ENCODE results near the gene RNASEH2C. TPM values are rescaled to one million over a fixed set of nuclear protein-coding genes. Genes with fewer than 3 reads are reported as not detected.
A peak's percentile ranks its signal among the peaks of the same experiment; 100 is the strongest.
"Not testable (repeated sequence)": the region's sequence is repeated elsewhere in the genome, so short reads cannot be mapped to it uniquely, and the experiment has no call there.

RNASEH2C gene
- total RNA-seq, 1 experiment from 2014 or later, result 107 TPM

DNA sequence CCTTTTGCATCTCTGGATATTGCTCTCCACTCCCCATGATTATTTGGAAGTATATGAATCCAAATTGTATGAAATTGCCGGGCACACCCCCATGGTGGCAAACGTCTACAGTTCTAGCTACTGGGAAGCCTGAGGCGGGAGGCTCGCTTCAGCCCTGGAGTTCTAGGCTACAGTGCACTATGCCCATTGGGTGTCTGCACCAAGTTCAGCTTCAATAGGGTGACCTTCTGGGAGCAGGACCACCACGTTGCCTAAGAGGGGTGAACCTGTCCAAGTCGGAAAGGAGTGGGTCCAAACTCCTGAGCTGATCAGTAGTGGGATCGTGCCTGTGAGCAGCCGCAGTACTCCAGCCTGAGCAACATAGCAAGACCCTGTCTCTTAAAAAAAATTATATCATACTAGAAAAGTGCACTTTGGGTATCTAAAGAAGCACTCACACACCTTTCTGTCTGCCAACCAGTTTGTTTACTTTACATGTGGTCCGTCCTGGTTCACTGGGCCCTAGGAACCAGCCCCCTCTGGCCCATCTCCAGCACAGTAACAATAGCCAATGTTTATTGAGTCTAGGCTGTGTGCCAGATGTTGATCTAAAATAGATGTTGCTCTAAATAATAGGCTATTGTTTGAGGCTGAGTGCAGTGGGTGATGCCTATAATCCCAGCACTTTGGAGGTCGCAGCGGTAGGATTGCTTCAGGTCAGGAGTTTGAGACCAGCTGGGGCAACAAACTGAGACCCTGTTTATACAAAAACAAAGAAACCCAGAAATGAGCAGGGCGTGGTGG, 24.9 kb downstream of the RNASEH2C start:
- BruUV-seq (replicated peaks), result no TSS peak
- in situ Hi-C loops (cut with HindIII; ENCODE audit: low pct_unique_long_range_greater_than_20kb, low sequenced_read_pairs) (no loop called here), intact Hi-C loops (cut with micrococcal nuclease; ENCODE audit: unreplicated experiment) (no loop called here)
- peak; percentile 47; the same call in 1 of the 2 replicates for ATAC-seq
- CTCF ChIA-PET, result no interaction called here
- Histone ChIP-seq H3K36me3 (ENCODE audit: control insufficient read depth, insufficient read depth, low read length) (no peaks in the 10 kb centered on the region), H3K27ac (ENCODE audit: low read length) (no peak overlapping the region), H3K4me3 (ENCODE audit: low read depth in 2 of 2, low read length in 2 of 2) (no peak overlapping the region), H3K9me3 (ENCODE audit: control insufficient read depth, insufficient read depth, low read depth, low read length) (no peaks in the 10 kb centered on the region), H3K4me1 (ENCODE audit: control insufficient read depth, insufficient read depth, low read length) (peaks cover 11% of the 10 kb centered on the region), H3K27me3 (ENCODE audit: control insufficient read depth, insufficient read depth, low read length) (no peaks in the 10 kb centered on the region)
- DNase-seq (ENCODE audit: low read depth, low spot score), result no peak
- TF ChIP-seq TCF7L2 (IDR thresholded peaks at IDR 0.05; ENCODE audit: low read depth, low read length), result no peak
- POLR2A ChIA-PET, result interaction anchor here (0.6 to 0.7 kb wide), 2 partner anchors 199 to 489 kb away, joined by 3 to 13 read pairs; no protein-coding TSS in a partner anchor

DNA sequence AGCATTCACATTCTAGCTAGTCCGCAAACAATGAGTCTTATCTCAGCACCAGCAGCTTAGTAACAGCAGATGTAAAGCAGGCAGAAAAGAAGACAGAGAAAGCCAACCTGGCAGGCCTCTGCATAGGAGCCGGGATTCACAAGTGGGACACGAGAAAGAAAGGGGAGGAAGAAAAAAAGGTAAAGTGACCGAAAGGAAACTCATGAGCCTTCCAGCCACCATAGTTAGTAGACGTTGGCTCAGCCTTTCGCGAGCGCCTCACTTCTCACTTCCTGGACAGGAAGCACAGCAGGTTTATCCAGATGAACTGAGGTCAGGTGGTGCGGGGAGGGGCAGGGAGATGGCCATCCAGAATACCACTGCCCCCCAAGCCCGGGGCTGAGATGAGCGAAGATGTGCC, 28.2 kb downstream of the RNASEH2C start:
- ChIA-PET POLR2A (interaction anchor here (0.7 kb wide), 1 partner anchor 13 kb away, joined by 7 read pairs; no protein-coding TSS in a partner anchor), CTCF (no interaction called here)
- in situ Hi-C loops (cut with HindIII; ENCODE audit: low pct_unique_long_range_greater_than_20kb, low sequenced_read_pairs) (no loop called here), intact Hi-C loops (cut with micrococcal nuclease; ENCODE audit: unreplicated experiment) (no loop called here)
- no peaks in the 10 kb centered on the region for H3K9me3 ChIP-seq (ENCODE audit: control insufficient read depth, insufficient read depth, low read depth, low read length)
- TF ChIP-seq SIN3A (IDR thresholded peaks at IDR 0.05; ENCODE audit: borderline replicate concordance, insufficient read depth, low read depth, low read length) (no peak), POLR2AphosphoS5 (IDR thresholded peaks at IDR 0.05; ENCODE audit: low read depth, low read length) (no peak), TCF7L2 (IDR thresholded peaks at IDR 0.05; ENCODE audit: low read depth, low read length) (no peak)
- TF ChIP-seq, protein P1, sequence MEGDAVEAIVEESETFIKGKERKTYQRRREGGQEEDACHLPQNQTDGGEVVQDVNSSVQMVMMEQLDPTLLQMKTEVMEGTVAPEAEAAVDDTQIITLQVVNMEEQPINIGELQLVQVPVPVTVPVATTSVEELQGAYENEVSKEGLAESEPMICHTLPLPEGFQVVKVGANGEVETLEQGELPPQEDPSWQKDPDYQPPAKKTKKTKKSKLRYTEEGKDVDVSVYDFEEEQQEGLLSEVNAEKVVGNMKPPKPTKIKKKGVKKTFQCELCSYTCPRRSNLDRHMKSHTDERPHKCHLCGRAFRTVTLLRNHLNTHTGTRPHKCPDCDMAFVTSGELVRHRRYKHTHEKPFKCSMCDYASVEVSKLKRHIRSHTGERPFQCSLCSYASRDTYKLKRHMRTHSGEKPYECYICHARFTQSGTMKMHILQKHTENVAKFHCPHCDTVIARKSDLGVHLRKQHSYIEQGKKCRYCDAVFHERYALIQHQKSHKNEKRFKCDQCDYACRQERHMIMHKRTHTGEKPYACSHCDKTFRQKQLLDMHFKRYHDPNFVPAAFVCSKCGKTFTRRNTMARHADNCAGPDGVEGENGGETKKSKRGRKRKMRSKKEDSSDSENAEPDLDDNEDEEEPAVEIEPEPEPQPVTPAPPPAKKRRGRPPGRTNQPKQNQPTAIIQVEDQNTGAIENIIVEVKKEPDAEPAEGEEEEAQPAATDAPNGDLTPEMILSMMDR (IDR thresholded peaks at IDR 0.05), result no peak
- ATAC-seq (no peak), DNase-seq (ENCODE audit: low read depth, low spot score) (no peak)
- H3K27me3 ChIP-seq (ENCODE audit: control insufficient read depth, insufficient read depth, low read length), result no peaks in the 10 kb centered on the region
- H3K4me3 ChIP-seq (ENCODE audit: low read depth in 2 of 2, low read length in 2 of 2), result no peak overlapping the region
- H3K36me3 ChIP-seq (ENCODE audit: control insufficient read depth, insufficient read depth, low read length), result no peaks in the 10 kb centered on the region
- H3K27ac ChIP-seq (ENCODE audit: low read length), result no peak overlapping the region
- BruUV-seq (replicated peaks), result no TSS peak
- H3K4me1 ChIP-seq (ENCODE audit: control insufficient read depth, insufficient read depth, low read length), result peaks cover 11% of the 10 kb centered on the region

DNA sequence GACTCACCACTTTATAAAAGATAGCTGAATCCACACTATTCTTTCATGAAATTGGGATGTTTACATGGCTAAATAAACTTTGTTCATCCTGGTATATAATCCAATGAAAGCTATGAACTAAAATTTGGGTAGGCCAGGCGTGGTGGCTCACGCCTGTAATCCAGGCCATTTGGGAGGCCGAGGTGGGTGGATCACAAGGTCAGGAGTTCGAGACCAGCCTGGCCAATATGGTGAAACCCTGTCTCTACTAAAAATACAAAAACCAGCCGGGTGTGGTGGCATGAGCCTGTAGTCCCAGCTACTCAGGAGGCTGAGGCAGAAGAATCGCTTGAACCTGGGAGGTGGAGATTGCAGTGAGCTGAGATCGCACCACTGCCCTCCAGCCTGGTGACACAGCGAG, 28.8 kb downstream of the RNASEH2C start:
- ATAC-seq; intact Hi-C loops (cut with micrococcal nuclease; ENCODE audit: unreplicated experiment): not testable (repeated sequence)

DNA sequence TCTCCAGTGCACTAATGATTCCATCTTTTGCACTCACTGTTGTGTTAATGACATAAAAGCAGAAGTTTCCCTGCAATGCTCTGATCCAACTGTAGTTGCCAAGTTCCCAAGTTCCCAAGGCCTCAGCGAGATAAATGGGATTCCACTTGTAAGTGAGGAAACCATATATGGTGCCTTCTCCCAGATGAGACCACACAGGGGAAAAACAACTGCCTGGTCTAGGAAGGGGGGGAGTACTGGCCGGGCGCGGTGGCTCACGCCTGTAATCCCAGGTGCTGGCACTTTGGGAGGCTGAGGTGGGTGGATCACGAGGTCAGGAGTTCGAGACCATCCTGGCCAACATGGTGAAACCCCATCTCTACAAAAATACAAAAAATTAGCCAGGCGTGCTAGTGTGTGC, 34.6 kb downstream of the RNASEH2C start:
- in situ Hi-C loops (cut with HindIII; ENCODE audit: low pct_unique_long_range_greater_than_20kb, low sequenced_read_pairs), result no loop called here
- intact Hi-C loops (cut with micrococcal nuclease; ENCODE audit: unreplicated experiment), result no loop called here
- Histone ChIP-seq H3K36me3 (ENCODE audit: control insufficient read depth, insufficient read depth, low read length) (no peaks in the 10 kb centered on the region), H3K9me3 (ENCODE audit: control insufficient read depth, insufficient read depth, low read depth, low read length) (no peaks in the 10 kb centered on the region), H3K27ac (ENCODE audit: low read length) (no peak overlapping the region), H3K4me3 (ENCODE audit: low read depth in 2 of 2, low read length in 2 of 2) (no peak overlapping the region), H3K4me1 (ENCODE audit: control insufficient read depth, insufficient read depth, low read length) (no peaks in the 10 kb centered on the region), H3K27me3 (ENCODE audit: control insufficient read depth, insufficient read depth, low read length) (no peaks in the 10 kb centered on the region)
- no TSS peak for BruUV-seq (replicated peaks)
- no peak for TF ChIP-seq SIN3A (IDR thresholded peaks at IDR 0.05; ENCODE audit: borderline replicate concordance, insufficient read depth, low read depth, low read length)
- no peak for TF ChIP-seq TCF7L2 (IDR thresholded peaks at IDR 0.05; ENCODE audit: low read depth, low read length)
- TF ChIP-seq, protein P1 (IDR thresholded peaks at IDR 0.05), result no peak
- TF ChIP-seq, protein P2, sequence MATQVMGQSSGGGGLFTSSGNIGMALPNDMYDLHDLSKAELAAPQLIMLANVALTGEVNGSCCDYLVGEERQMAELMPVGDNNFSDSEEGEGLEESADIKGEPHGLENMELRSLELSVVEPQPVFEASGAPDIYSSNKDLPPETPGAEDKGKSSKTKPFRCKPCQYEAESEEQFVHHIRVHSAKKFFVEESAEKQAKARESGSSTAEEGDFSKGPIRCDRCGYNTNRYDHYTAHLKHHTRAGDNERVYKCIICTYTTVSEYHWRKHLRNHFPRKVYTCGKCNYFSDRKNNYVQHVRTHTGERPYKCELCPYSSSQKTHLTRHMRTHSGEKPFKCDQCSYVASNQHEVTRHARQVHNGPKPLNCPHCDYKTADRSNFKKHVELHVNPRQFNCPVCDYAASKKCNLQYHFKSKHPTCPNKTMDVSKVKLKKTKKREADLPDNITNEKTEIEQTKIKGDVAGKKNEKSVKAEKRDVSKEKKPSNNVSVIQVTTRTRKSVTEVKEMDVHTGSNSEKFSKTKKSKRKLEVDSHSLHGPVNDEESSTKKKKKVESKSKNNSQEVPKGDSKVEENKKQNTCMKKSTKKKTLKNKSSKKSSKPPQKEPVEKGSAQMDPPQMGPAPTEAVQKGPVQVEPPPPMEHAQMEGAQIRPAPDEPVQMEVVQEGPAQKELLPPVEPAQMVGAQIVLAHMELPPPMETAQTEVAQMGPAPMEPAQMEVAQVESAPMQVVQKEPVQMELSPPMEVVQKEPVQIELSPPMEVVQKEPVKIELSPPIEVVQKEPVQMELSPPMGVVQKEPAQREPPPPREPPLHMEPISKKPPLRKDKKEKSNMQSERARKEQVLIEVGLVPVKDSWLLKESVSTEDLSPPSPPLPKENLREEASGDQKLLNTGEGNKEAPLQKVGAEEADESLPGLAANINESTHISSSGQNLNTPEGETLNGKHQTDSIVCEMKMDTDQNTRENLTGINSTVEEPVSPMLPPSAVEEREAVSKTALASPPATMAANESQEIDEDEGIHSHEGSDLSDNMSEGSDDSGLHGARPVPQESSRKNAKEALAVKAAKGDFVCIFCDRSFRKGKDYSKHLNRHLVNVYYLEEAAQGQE (IDR thresholded peaks at IDR 0.05; ENCODE audit: insufficient read depth in 1 of 2, low read depth in 2 of 2, low read length in 1 of 2), result no peak
- no peak for TF ChIP-seq POLR2AphosphoS5 (IDR thresholded peaks at IDR 0.05; ENCODE audit: low read depth, low read length)
- POLR2A ChIA-PET, result no interaction called here
- ATAC-seq, result no peak
- CTCF ChIA-PET, result no interaction called here
- no peak for DNase-seq (ENCODE audit: low read depth, low spot score)

More for the DNA sequence above, 28.8 kb downstream of the RNASEH2C start:
- in situ Hi-C loops (cut with HindIII; ENCODE audit: low pct_unique_long_range_greater_than_20kb, low sequenced_read_pairs); H3K27ac ChIP-seq (ENCODE audit: low read length); CTCF ChIA-PET; H3K27me3 ChIP-seq (ENCODE audit: control insufficient read depth, insufficient read depth, low read length); H3K4me3 ChIP-seq (ENCODE audit: low read depth in 2 of 2, low read length in 2 of 2); H3K9me3 ChIP-seq (ENCODE audit: control insufficient read depth, insufficient read depth, low read depth, low read length); H3K36me3 ChIP-seq (ENCODE audit: control insufficient read depth, insufficient read depth, low read length); DNase-seq (ENCODE audit: low read depth, low spot score); BruUV-seq (replicated peaks): not testable (repeated sequence)
- peaks cover 11% of the 10 kb centered on the region for H3K4me1 ChIP-seq (ENCODE audit: control insufficient read depth, insufficient read depth, low read length)
- POLR2A ChIA-PET, result interaction anchor here (0.7 kb wide), 1 partner anchor 13 kb away, joined by 7 read pairs; no protein-coding TSS in a partner anchor

Measured in Panc1 (cell line).